ENCODE results near the gene THSD4.

THSD4 gene

GRCh38 chr15:71145648-71146047, 30.4 kb downstream of the THSD4 start:
- TF ChIP-seq, protein P1, sequence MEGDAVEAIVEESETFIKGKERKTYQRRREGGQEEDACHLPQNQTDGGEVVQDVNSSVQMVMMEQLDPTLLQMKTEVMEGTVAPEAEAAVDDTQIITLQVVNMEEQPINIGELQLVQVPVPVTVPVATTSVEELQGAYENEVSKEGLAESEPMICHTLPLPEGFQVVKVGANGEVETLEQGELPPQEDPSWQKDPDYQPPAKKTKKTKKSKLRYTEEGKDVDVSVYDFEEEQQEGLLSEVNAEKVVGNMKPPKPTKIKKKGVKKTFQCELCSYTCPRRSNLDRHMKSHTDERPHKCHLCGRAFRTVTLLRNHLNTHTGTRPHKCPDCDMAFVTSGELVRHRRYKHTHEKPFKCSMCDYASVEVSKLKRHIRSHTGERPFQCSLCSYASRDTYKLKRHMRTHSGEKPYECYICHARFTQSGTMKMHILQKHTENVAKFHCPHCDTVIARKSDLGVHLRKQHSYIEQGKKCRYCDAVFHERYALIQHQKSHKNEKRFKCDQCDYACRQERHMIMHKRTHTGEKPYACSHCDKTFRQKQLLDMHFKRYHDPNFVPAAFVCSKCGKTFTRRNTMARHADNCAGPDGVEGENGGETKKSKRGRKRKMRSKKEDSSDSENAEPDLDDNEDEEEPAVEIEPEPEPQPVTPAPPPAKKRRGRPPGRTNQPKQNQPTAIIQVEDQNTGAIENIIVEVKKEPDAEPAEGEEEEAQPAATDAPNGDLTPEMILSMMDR (IDR thresholded peaks at IDR 0.05; ENCODE audit: low read length, missing control alignments): no peak
- H3K4me3 ChIP-seq (replicated peaks; ENCODE audit: low read depth, low read length): no peak overlapping the region
- DNase-seq (ENCODE audit: low read depth): no peak

- DNase-seq (ENCODE audit: low read depth): no peak
- H3K4me3 ChIP-seq (replicated peaks; ENCODE audit: low read depth, low read length): no peak overlapping the region
- TF ChIP-seq, protein P1 (IDR thresholded peaks at IDR 0.05; ENCODE audit: low read length, missing control alignments): no peak
Observed at GRCh38 chr15:71146580-71146982, 31.3 kb downstream of the THSD4 start.

DNA sequence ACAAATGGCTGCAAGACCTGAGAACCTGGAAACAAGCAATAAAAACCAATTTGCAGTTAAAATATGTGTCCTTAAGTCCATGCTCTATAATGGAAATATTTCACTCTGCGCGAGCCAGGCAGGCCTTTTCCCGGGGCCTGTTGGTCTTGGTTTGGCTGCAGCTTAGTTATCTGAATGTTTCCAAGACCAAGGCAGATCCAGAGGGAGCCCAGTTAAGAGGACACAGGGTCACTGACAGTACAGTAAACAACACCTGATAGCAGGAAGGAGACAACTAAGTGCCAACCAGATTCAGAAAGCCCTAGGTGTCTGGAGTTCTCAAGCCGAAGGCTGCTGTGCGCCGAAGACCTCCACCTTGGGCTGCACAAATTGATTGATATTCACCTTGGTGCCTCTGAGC, 32.8 kb downstream of the THSD4 start:
- H3K4me3 ChIP-seq (replicated peaks; ENCODE audit: low read depth, low read length): no peak overlapping the region
- no peak for DNase-seq (ENCODE audit: low read depth)
- TF ChIP-seq, protein P1 (IDR thresholded peaks at IDR 0.05; ENCODE audit: low read length, missing control alignments): no peak

DNA sequence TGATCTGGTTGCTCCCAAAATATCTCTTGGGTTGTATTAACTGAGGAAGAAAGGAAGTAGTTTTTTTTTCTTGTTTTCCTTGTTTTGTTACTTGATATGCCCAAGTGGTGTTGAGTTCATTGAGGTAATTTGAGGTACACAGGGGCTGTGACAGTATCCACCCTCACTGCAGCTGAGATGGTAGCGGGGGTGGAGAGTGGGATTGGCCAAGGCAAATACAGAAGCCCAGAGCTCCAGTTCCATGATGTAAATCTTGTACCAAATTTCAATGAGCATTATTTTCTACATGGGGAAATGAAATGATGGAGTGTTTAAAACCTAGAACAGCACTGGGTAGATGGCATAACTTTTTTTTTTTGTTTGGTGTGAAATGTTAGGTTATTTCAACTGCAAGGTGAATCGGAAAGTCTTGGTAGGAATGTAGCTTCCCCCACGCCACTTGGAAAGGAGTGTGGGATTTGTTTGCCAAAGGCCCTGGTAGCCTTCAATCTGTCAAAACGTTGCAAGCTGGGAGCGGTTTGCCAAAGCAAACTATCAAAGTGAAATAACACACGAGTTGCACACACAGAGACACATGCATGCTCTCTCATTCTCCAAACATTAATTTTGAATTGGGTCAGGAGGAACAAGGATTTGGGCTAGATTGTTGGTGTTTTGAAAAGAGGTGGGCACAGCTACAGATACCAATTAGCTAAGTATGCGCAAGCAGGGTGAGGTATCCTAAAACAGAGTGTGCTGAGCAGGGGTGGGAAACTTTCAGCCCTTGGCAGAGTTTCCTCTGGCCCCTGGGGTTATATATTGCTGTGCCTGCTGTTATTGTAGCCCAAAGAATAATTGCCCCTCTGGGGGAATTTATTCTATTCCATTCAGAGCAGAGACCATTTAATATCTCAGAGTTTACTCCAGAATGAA, 34.6 kb downstream of the THSD4 start:
- peak; percentile 49 for DNase-seq (ENCODE audit: low read depth)
- no peak overlapping the region for H3K4me3 ChIP-seq (replicated peaks; ENCODE audit: low read depth, low read length)
- TF ChIP-seq, protein P1 (IDR thresholded peaks at IDR 0.05; ENCODE audit: low read length, missing control alignments): no peak

- H3K4me3 ChIP-seq (replicated peaks; ENCODE audit: low read depth, low read length): no peak overlapping the region
- peak; percentile 32 for DNase-seq (ENCODE audit: low read depth)
- TF ChIP-seq, protein P1 (IDR thresholded peaks at IDR 0.05; ENCODE audit: low read length, missing control alignments): no peak
Observed at GRCh38 chr15:71151081-71151480, 35.8 kb downstream of the THSD4 start.

- TF ChIP-seq, protein P1 (IDR thresholded peaks at IDR 0.05; ENCODE audit: low read length, missing control alignments): no peak
- H3K4me3 ChIP-seq (replicated peaks; ENCODE audit: low read depth, low read length): no peak overlapping the region
- no peak for DNase-seq (ENCODE audit: low read depth)
Observed at GRCh38 chr15:71152542-71152941, 37.3 kb downstream of the THSD4 start.

Measured in fibroblast of pulmonary artery (primary cell).